ENCODE measurements around the gene SLC27A4.
"Not testable (repeated sequence)": the region's sequence is repeated elsewhere in the genome, so short reads cannot be mapped to it uniquely, and the experiment has no call there.

The SLC27A4 gene

GRCh38 chr9:128335161-128335560, 5.2 kb upstream of the SLC27A4 start:
- ATAC-seq (ENCODE audit: low read depth), result no peak
- no peak overlapping the region for H3K27ac ChIP-seq (ENCODE audit: poor library complexity, severe bottlenecking)
- H3K4me3 ChIP-seq (ENCODE audit: severe bottlenecking), result no peak overlapping the region
- no peaks in the 10 kb centered on the region for H3K4me1 ChIP-seq (ENCODE audit: insufficient read depth, poor library complexity, severe bottlenecking)
- DNase-seq (ENCODE audit: low spot score), result no peak
- H3K27me3 ChIP-seq (ENCODE audit: insufficient read depth, poor library complexity, severe bottlenecking), result no peaks in the 10 kb centered on the region
- no peak for TF ChIP-seq CTCF (IDR thresholded peaks at IDR 0.05; ENCODE audit: poor library complexity, severe bottlenecking)
- H3K9me3 ChIP-seq (ENCODE audit: severe bottlenecking), result no peaks in the 10 kb centered on the region
- H3K36me3 ChIP-seq (ENCODE audit: low read depth), result 0 out of 2 replicates have a peak, but pooled peaks cover 3% of the 10 kb centered on the region

DNA sequence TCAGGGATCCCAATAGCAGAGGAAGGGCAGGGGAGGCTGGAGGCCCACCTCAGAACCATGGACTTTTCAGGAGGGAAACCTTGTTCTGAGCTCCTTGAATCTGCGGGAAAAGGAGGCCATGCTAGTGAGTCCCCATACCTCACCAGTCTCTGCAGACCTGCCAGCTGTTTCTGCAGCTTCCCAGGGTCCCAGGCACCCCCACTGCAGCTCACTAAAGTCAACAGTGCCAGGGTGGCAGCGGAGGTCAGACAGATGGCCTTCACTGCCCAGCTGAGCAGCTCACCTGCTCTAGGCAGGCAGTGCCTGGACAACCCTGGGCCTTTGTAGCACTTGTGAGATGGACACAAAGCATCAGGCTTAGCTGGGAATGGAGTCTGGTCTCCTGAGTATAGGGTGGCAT, 4.4 kb upstream of the SLC27A4 start:
- DNase-seq (ENCODE audit: low spot score), result no peak

DNA sequence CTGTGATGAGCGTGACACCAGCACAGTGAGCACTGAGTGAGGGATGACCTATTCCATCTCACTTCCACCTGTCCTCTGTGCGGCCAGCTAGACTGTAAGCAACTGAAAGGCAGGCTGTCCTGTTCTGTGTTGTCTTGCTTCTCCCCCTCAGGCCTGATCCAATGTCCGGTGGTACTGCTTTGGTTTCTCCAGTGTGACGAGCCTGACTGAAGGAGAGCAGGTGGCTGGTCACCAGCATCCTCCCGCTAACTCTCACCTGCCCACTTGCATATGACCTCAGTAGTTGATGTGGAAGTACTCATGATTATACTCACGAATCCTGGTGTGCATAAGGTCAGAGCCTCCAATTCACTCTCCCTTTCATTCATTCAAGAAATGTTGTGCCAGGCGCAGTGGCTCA, 2.4 kb upstream of the SLC27A4 start:
- H3K36me3 ChIP-seq (ENCODE audit: low read depth), result peaks cover under 1% of the 10 kb centered on the region; the same call in 1 of the 2 replicates
- no peak overlapping the region for H3K4me3 ChIP-seq (ENCODE audit: severe bottlenecking)
- ATAC-seq (ENCODE audit: low read depth) (no peak), DNase-seq (ENCODE audit: low spot score) (no peak)
- H3K9me3 ChIP-seq (ENCODE audit: severe bottlenecking), result no peaks in the 10 kb centered on the region
- H3K27ac ChIP-seq (ENCODE audit: poor library complexity, severe bottlenecking), result no peak overlapping the region
- H3K27me3 ChIP-seq (ENCODE audit: insufficient read depth, poor library complexity, severe bottlenecking), result no peaks in the 10 kb centered on the region
- no peak for TF ChIP-seq CTCF (IDR thresholded peaks at IDR 0.05; ENCODE audit: poor library complexity, severe bottlenecking)
- H3K4me1 ChIP-seq (ENCODE audit: insufficient read depth, poor library complexity, severe bottlenecking), result no peaks in the 10 kb centered on the region

More for the DNA sequence above, 4.4 kb upstream of the SLC27A4 start:
- Histone ChIP-seq H3K4me1 (ENCODE audit: insufficient read depth, poor library complexity, severe bottlenecking) (no peaks in the 10 kb centered on the region), H3K27ac (ENCODE audit: poor library complexity, severe bottlenecking) (no peak overlapping the region), H3K27me3 (ENCODE audit: insufficient read depth, poor library complexity, severe bottlenecking) (no peaks in the 10 kb centered on the region), H3K4me3 (ENCODE audit: severe bottlenecking) (no peak overlapping the region), H3K36me3 (ENCODE audit: low read depth) (0 out of 2 replicates have a peak, but pooled peaks cover 3% of the 10 kb centered on the region), H3K9me3 (ENCODE audit: severe bottlenecking) (no peaks in the 10 kb centered on the region)
- ATAC-seq (ENCODE audit: low read depth), result no peak
- no peak for TF ChIP-seq CTCF (IDR thresholded peaks at IDR 0.05; ENCODE audit: poor library complexity, severe bottlenecking)

- not testable (repeated sequence) for H3K27ac ChIP-seq (ENCODE audit: poor library complexity, severe bottlenecking); ATAC-seq (ENCODE audit: low read depth); H3K4me3 ChIP-seq (ENCODE audit: severe bottlenecking); H3K27me3 ChIP-seq (ENCODE audit: insufficient read depth, poor library complexity, severe bottlenecking); DNase-seq (ENCODE audit: low spot score); H3K4me1 ChIP-seq (ENCODE audit: insufficient read depth, poor library complexity, severe bottlenecking); H3K9me3 ChIP-seq (ENCODE audit: severe bottlenecking)
- peaks cover 11% of the 10 kb centered on the region; the same call in 1 of the 2 replicates for H3K36me3 ChIP-seq (ENCODE audit: low read depth)
Measured at GRCh38 chr9:128338852-128339614, 1.3 kb upstream of the SLC27A4 start.

DNA sequence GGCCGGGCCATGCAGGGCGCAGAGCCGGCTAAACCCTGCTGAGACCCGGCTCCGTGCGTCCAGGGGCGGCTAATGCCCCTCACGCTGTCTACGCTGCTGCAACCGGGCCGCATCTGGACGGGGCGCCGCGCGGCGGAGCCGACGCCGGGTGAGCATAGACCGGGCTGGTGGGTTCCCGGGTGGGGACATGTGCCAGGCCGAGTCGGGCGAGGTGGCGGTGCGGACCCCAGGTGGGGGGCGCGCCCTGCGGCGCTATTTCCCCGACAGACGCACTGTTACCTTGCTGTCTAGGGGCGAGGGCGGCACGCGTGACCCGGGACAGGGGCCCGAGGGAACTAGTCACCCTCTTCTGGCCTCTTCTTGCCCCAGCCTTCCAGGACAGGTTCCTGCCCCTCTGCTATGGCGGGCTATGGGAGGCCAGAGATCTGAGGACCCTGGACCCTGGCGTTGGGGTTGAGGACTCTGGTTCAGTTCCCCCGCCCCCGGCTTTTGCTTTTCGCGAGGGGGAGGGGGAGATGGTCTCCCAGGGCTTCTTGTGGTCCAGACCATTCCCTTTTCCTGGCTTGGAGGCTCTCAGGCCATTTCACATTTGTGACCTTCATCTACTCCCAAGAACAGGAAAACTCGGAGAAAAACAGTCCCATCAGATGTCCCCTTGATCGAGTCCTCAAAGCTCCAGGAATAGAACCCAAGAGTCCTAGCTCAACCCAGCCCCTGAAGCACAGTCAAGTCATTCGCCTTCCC, 536 bp downstream of the SLC27A4 start:
- Histone ChIP-seq H3K27me3 (ENCODE audit: insufficient read depth, poor library complexity, severe bottlenecking) (no peaks in the 10 kb centered on the region), H3K4me1 (ENCODE audit: insufficient read depth, poor library complexity, severe bottlenecking) (no peaks in the 10 kb centered on the region), H3K4me3 (ENCODE audit: severe bottlenecking) (peak overlapping the region; percentile 65), H3K36me3 (ENCODE audit: low read depth) (peaks cover 24% of the 10 kb centered on the region), H3K9me3 (ENCODE audit: severe bottlenecking) (no peaks in the 10 kb centered on the region), H3K27ac (ENCODE audit: poor library complexity, severe bottlenecking) (peak overlapping the region; percentile 55)
- DNase-seq (ENCODE audit: low spot score) (no peak), ATAC-seq (ENCODE audit: low read depth) (peak; percentile 3; the same call in 2 of the 3 replicates)
- TF ChIP-seq CTCF (IDR thresholded peaks at IDR 0.05; ENCODE audit: poor library complexity, severe bottlenecking), result no peak

Data from RWPE2 (cell line).